Measurements from ENCODE around the gene PVR.
"Not testable (repeated sequence)": the region's sequence is repeated elsewhere in the genome, so short reads cannot be mapped to it uniquely, and the experiment has no call there.

The PVR gene

GRCh38 chr19:44658069-44658733, 14.5 kb downstream of the PVR start:
- TF ChIP-seq JUND (IDR thresholded peaks at IDR 0.05; ENCODE audit: low read depth): no peak
- in situ Hi-C loops (cut with HindIII; ENCODE audit: low pct_unique_long_range_greater_than_20kb, low sequenced_read_pairs): no loop called here
- DNase-seq (ENCODE audit: low read depth in 1 of 2, low spot score in 1 of 2): peak in 1 of 2 experiments; percentile 33

GRCh38 chr19:44660081-44660480, 16.4 kb downstream of the PVR start:
- in situ Hi-C loops (cut with HindIII; ENCODE audit: low pct_unique_long_range_greater_than_20kb, low sequenced_read_pairs): no loop called here
- DNase-seq (ENCODE audit: low read depth in 1 of 2, low spot score in 1 of 2): no peak
- TF ChIP-seq JUND (IDR thresholded peaks at IDR 0.05; ENCODE audit: low read depth): no peak

- DNase-seq (ENCODE audit: low read depth in 1 of 2, low spot score in 1 of 2): no peak
- TF ChIP-seq JUND (IDR thresholded peaks at IDR 0.05; ENCODE audit: low read depth): no peak
- in situ Hi-C loops (cut with HindIII; ENCODE audit: low pct_unique_long_range_greater_than_20kb, low sequenced_read_pairs): no loop called here
Measured at GRCh38 chr19:44661205-44661604, 17.5 kb downstream of the PVR start.

GRCh38 chr19:44661904-44662303, 18.2 kb downstream of the PVR start:
- in situ Hi-C loops (cut with HindIII; ENCODE audit: low pct_unique_long_range_greater_than_20kb, low sequenced_read_pairs): no loop called here
- DNase-seq (ENCODE audit: low read depth in 1 of 2, low spot score in 1 of 2): no peak
- TF ChIP-seq JUND (IDR thresholded peaks at IDR 0.05; ENCODE audit: low read depth): no peak

GRCh38 chr19:44662691-44663385, 19.1 kb downstream of the PVR start:
- no peak for DNase-seq (ENCODE audit: low read depth in 1 of 2, low spot score in 1 of 2)
- in situ Hi-C loops (cut with HindIII; ENCODE audit: low pct_unique_long_range_greater_than_20kb, low sequenced_read_pairs): no loop called here
- no peak for TF ChIP-seq JUND (IDR thresholded peaks at IDR 0.05; ENCODE audit: low read depth)

GRCh38 chr19:44663996-44664395, 20.3 kb downstream of the PVR start:
- TF ChIP-seq JUND (IDR thresholded peaks at IDR 0.05; ENCODE audit: low read depth): no peak
- in situ Hi-C loops (cut with HindIII; ENCODE audit: low pct_unique_long_range_greater_than_20kb, low sequenced_read_pairs): no loop called here
- no peak for DNase-seq (ENCODE audit: low read depth in 1 of 2, low spot score in 1 of 2)

GRCh38 chr19:44664976-44665375, 21.3 kb downstream of the PVR start:
- in situ Hi-C loops (cut with HindIII; ENCODE audit: low pct_unique_long_range_greater_than_20kb, low sequenced_read_pairs): no loop called here
- no peak for DNase-seq (ENCODE audit: low read depth in 1 of 2, low spot score in 1 of 2)
- no peak for TF ChIP-seq JUND (IDR thresholded peaks at IDR 0.05; ENCODE audit: low read depth)

- no peak for TF ChIP-seq JUND (IDR thresholded peaks at IDR 0.05; ENCODE audit: low read depth)
- DNase-seq (ENCODE audit: low read depth in 1 of 2, low spot score in 1 of 2): no peak
- in situ Hi-C loops (cut with HindIII; ENCODE audit: low pct_unique_long_range_greater_than_20kb, low sequenced_read_pairs): no loop called here
Measured at GRCh38 chr19:44666852-44667556, 23.3 kb downstream of the PVR start.

- in situ Hi-C loops (cut with HindIII; ENCODE audit: low pct_unique_long_range_greater_than_20kb, low sequenced_read_pairs): no loop called here
- no peak for TF ChIP-seq JUND (IDR thresholded peaks at IDR 0.05; ENCODE audit: low read depth)
- DNase-seq (ENCODE audit: low read depth in 1 of 2, low spot score in 1 of 2): no peak
Measured at GRCh38 chr19:44668985-44669764, 25.5 kb downstream of the PVR start.

- DNase-seq (ENCODE audit: low read depth in 1 of 2, low spot score in 1 of 2); in situ Hi-C loops (cut with HindIII; ENCODE audit: low pct_unique_long_range_greater_than_20kb, low sequenced_read_pairs): not testable (repeated sequence)
Measured at GRCh38 chr19:44670027-44670426, 26.3 kb downstream of the PVR start.

- TF ChIP-seq JUND (IDR thresholded peaks at IDR 0.05; ENCODE audit: low read depth): no peak
- in situ Hi-C loops (cut with HindIII; ENCODE audit: low pct_unique_long_range_greater_than_20kb, low sequenced_read_pairs): no loop called here
- DNase-seq (ENCODE audit: low read depth in 1 of 2, low spot score in 1 of 2): peak in 1 of 2 experiments; percentile 84
Measured at GRCh38 chr19:44671400-44671799, 27.7 kb downstream of the PVR start, which contains the start of gene CEACAM19. CEACAM19 (plus strand) TSS chr19:44671482; CDS start chr19:44671932, 450 bp downstream.

GRCh38 chr19:44672226-44672625, 28.5 kb downstream of the PVR start:
- TF ChIP-seq JUND (IDR thresholded peaks at IDR 0.05; ENCODE audit: low read depth): no peak
- in situ Hi-C loops (cut with HindIII; ENCODE audit: low pct_unique_long_range_greater_than_20kb, low sequenced_read_pairs): no loop called here
- DNase-seq (ENCODE audit: low read depth in 1 of 2, low spot score in 1 of 2): no peak

Data from T47D (cell line).